WI38 (cell line): ENCODE data around the gene ZDHHC9.

Source experiments
- H3K4me3 ChIP-seq: 2 replicates; pipeline ENCODE4 v1.5.1; 2011; ENCODE audit warnings: low read depth, mild to moderate bottlenecking, control low read depth, low read length
- TF ChIP-seq, protein P1 (sequence below): IDR thresholded peaks from 2 replicates; pipeline ENCODE4 v1.5.1; 2012; ENCODE audit warnings: low read depth, mild to moderate bottlenecking, control low read depth, low read length

The ZDHHC9 gene

GRCh38 chrX:129768586-129769466 is 74.9 kb downstream of the ZDHHC9 start:
- TF ChIP-seq, protein P1, sequence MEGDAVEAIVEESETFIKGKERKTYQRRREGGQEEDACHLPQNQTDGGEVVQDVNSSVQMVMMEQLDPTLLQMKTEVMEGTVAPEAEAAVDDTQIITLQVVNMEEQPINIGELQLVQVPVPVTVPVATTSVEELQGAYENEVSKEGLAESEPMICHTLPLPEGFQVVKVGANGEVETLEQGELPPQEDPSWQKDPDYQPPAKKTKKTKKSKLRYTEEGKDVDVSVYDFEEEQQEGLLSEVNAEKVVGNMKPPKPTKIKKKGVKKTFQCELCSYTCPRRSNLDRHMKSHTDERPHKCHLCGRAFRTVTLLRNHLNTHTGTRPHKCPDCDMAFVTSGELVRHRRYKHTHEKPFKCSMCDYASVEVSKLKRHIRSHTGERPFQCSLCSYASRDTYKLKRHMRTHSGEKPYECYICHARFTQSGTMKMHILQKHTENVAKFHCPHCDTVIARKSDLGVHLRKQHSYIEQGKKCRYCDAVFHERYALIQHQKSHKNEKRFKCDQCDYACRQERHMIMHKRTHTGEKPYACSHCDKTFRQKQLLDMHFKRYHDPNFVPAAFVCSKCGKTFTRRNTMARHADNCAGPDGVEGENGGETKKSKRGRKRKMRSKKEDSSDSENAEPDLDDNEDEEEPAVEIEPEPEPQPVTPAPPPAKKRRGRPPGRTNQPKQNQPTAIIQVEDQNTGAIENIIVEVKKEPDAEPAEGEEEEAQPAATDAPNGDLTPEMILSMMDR, result no peak
- H3K4me3 ChIP-seq, result no peak overlapping the region

DNA sequence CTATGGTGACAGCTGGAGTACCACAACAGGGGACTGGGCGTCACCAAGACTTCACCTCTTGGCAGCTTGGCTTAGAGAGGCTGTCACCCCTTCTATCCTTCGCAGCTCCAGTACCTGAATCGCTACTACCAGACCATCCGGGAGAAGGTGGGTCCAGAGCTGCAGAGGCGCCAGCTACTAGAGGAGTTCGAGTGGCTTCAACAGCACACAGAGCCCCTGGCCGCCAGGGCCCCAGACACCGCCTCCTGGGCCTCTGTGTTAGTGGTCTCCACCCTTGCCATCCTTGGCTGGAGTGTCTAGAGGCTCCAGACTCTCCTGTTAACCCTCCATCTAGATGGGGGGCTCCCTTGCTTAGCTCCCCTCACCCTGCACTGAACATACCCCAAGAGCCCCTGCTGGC is 75.5 kb downstream of the ZDHHC9 start:
- no peak overlapping the region for H3K4me3 ChIP-seq
- TF ChIP-seq, protein P1, result no peak

DNA sequence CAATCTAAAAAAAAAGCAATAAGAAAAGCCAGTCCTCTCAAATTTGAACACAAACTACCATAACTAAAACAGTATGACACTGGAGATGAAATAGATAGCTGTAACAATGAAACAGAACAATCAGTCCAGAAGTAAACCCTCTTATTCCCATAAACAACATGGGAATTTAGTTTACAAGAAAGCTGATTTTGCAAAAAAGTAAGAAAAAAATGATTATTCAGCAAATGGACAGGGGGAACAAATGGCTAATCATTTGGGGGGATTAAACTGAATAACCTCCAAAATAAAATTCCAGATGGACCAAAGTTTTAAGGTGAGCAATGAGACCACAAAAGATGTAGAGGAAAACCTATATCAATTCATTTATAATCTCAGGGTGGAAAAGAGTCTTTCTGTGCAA is 80.0 kb downstream of the ZDHHC9 start:
- TF ChIP-seq, protein P1, result no peak
- no peak overlapping the region for H3K4me3 ChIP-seq

GRCh38 chrX:129762448-129762847 is 81.2 kb downstream of the ZDHHC9 start:
- TF ChIP-seq, protein P1, result no peak

GRCh38 chrX:129761596-129761995 is 82.1 kb downstream of the ZDHHC9 start:
- H3K4me3 ChIP-seq, result no peak overlapping the region
- TF ChIP-seq, protein P1, result no peak

More at GRCh38 chrX:129762448-129762847, 81.2 kb downstream of the ZDHHC9 start:
- no peak overlapping the region for H3K4me3 ChIP-seq

DNA sequence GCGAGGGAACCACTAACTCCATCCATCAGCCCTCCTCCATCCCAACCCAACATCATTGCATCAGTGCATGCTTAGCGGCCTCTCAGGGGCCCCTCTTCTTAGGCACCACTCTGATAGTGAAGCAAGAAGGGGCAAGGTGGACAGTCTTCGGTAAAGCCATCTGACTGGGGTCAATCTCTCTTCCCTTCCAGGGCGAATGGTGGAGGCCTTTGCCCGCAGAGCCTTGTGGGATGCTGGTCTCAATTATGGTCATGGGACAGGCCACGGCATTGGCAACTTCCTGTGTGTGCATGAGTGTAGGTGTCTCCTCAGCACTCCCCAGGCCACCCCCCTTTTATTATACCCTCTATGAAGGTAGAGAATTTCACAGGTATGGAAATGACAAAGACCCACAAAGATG is 82.7 kb downstream of the ZDHHC9 start:
- TF ChIP-seq, protein P1, result no peak

DNA sequence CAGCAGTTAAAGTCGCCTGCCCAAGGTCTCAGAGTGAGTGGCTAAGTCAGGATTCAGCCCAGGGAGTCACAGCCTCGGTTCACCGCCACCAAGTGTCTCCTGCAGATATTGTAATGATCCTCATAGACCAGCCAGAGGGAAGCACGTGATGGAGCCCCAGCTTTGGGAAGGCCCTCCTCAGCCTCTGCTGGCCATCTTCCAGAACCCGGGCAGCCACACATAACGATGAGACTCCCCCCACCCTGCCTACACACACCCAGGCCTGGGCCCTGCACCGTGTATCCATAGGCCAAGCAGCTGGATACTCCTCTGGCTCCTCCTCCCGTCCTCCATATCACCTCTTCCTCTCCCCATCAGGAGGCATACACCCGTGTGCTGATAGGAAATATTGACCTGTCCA is 83.5 kb downstream of the ZDHHC9 start:
- no peak overlapping the region for H3K4me3 ChIP-seq
- TF ChIP-seq, protein P1, result no peak

More for the DNA sequence above, 82.7 kb downstream of the ZDHHC9 start:
- H3K4me3 ChIP-seq, result no peak overlapping the region
